Measurements from ENCODE around the gene PPP6R2.

The PPP6R2 gene

DNA sequence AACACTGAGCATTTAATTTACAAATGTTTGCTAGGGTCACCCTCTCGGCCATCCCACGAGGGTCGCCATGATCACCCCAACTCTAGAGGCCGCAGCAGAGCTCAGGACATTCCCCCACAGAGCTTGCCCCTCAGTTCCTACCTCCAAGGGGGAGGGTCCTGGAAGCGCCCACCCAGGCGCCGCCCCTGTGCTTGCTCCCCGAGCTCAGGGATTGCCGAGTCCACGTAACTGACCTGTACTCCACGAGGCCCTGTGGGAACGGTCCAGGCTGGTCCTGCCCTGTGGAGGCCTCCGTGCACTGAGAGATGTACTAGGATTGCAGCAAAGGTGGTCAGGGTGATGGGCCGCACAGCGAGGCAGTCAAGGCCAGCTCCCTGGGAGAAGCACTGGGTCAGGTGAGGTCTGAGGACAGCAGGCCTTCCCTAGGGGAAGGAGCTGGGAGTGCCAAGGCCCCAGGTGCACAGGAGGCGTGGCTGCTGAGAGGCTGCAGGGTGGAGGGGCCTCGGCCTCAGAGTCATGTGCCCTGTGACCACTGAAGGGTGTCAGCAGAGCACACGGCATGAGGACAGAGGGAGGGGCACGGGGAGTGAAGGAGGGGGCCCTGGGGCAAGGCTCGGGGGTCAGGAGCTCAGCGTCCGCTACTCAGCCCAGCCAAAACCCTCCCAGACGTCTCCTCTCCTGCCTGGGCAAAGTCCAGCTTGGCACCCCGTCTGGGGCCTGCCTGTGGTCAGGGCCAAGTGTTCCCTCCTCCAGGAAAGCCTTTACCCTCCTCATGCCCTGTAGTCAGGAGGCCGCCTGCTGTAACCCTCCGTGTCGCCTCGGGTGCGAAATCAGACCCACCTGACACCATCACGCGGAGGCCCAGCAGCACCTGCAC lies 141.1 kb downstream of the PPP6R2 start:
- Mint-ChIP-seq H3K36me3 (ENCODE audit: insufficient read depth) (peaks cover 3% of the 10 kb centered on the region), H3K4me1 (ENCODE audit: low read depth in 2 of 2) (peaks cover 0 to 6% of the 10 kb centered on the region in 2 donors), H3K27ac (no peak overlapping the region), H3K27me3 (peaks cover 6 to 28% of the 10 kb centered on the region in 2 donors), H3K9me3 (no peaks in the 10 kb centered on the region), H3K4me3 (no peak overlapping the region)
- no peak for ATAC-seq (replicated peaks)
- no peak for DNase-seq

DNA sequence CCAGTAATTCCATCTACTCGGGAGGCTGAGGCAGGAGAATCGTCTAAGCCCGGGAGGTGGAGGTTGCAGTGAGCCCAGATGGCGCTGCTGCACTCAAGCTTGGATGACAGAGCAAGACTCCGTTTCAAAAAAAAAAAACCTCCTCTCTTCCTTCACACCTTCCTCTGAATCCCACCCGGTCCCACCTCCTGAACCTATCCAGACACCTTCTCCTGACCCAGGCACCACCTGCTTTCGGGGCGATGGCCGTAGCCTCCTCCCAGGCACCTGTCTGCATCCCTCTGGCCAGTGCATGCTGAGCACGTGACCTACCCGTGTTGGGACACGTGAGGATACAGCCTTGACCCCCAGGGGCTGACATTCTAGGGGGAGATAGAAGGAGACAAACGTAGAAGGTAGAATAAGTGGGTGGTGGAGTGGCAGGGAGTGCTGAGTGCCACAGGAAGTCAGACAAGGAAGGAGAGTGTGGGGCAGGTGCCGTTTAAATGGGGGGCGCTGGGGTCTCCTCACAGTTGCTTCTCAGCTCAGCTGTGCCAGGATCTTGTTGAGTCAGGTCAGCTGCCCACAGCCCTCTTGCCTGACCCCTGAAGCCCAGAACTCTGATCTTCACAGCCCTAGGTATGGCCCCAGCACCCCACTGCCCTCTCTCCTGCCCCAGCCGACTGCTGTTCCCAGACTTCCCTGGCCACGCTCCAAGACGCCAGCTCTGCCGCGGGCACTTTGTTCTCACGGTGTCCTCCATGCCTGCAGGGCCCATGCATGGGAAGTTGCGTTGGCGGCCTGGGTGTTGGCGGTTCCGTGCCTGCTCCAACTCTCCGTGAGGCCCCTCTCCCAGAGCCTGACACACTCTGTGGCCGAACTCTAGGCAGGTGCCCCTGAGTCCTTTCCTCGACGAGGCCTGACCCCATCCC lies 142.3 kb downstream of the PPP6R2 start:
- Mint-ChIP-seq H3K9me3 (no peaks in the 10 kb centered on the region), H3K27me3 (peaks cover 6 to 23% of the 10 kb centered on the region in 2 donors), H3K4me3 (no peak overlapping the region), H3K4me1 (ENCODE audit: low read depth in 2 of 2) (peaks cover 0 to 2% of the 10 kb centered on the region in 2 donors), H3K36me3 (ENCODE audit: insufficient read depth) (peaks cover 3% of the 10 kb centered on the region), H3K27ac (no peak overlapping the region)
- ATAC-seq (replicated peaks) (no peak), DNase-seq (no peak)

DNA sequence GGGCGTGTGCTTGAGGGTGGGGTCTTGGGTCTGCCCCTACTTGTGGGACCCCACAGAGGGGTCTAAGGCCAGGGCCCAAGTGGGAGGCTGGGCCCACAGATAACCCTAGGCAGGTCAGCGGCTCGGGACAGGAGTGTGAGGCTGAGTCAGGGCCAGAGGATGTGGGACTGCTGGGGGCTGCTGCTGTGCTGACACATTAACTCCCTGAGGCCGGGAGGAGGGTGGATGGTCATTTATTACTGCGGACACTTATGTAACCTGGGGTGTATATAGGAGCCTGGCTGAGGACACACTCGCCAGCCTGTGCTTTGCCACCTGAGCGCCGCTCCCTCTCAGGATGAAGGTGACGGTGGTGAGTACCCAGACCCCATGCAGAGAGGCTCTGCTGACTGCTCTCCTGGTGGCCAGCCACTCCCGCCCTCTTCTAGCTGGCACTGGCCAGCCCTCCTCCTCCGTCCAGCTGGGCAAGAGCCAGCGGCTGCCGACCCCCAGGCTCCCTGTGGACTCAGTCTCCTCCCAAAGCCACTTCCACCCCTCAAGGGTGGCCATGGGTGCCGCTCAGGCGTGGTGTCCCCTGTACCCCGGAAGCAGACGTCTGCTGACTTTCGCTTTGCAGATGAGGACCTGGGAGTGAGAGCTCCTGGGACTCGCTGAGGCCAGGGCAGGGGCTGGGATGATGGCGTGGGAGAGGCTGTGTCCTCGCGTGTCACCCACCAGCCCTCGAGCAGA lies 143.6 kb downstream of the PPP6R2 start, which contains the start of gene MIOX:
MIOX (plus strand) TSS at position 299 of the 729 bp plus-strand sequence; CDS start at position 338, 39 bp downstream.
- peaks cover 3% of the 10 kb centered on the region for H3K36me3 Mint-ChIP-seq (ENCODE audit: insufficient read depth)
- H3K4me3 Mint-ChIP-seq, result peak within 1 kb of the TSS in 1 of 2 donors; percentile 13
- peaks cover 6 to 23% of the 10 kb centered on the region in 2 donors for H3K27me3 Mint-ChIP-seq
- no peak for DNase-seq
- no peak for ATAC-seq (replicated peaks)
- H3K27ac Mint-ChIP-seq, result peak within 1 kb of the TSS in 1 of 2 donors; percentile 28
- no peaks in the 10 kb centered on the region for H3K9me3 Mint-ChIP-seq
- H3K4me1 Mint-ChIP-seq (ENCODE audit: low read depth in 2 of 2), result peaks cover 0 to 5% of the 10 kb centered on the region in 2 donors

DNA sequence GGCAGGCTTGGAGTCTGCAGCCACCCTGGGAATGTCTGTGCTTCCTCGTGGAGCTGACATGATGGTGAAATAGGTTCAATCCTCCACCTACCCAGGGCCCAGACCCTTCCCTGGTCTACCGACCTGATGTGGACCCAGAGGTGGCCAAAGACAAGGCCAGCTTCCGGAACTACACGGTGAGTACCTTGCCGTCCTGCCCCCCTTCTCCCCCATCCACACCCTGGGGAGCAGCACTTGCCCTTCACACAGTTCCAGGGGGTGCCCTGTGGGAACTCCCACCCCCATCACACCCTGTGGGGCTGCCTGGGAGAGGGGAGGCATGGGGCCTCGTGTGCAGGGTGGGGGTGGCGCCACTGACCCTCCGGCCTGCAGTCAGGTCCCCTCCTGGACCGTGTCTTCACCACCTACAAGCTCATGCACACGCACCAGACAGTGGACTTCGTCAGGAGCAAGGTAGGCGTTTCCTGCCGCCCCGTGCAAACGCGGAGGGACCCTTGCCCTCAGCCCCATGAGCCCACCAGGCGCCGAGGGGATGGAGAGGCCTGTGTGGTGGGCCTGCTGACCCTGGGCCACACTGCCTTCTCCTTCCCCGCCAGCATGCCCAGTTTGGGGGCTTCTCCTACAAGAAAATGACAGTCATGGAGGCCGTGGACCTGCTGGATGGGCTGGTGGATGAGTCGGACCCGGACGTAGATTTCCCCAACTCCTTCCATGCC lies 144.3 kb downstream of the PPP6R2 start:
- ATAC-seq (replicated peaks) (no peak), DNase-seq (no peak)
- no peak overlapping the region for H3K4me3 Mint-ChIP-seq
- no peaks in the 10 kb centered on the region for H3K9me3 Mint-ChIP-seq
- H3K4me1 Mint-ChIP-seq (ENCODE audit: low read depth in 2 of 2), result peaks cover 0 to 3% of the 10 kb centered on the region in 2 donors
- H3K27ac Mint-ChIP-seq, result no peak overlapping the region
- H3K36me3 Mint-ChIP-seq (ENCODE audit: insufficient read depth), result peaks cover 3% of the 10 kb centered on the region
- peaks cover 6 to 23% of the 10 kb centered on the region in 2 donors for H3K27me3 Mint-ChIP-seq

DNA sequence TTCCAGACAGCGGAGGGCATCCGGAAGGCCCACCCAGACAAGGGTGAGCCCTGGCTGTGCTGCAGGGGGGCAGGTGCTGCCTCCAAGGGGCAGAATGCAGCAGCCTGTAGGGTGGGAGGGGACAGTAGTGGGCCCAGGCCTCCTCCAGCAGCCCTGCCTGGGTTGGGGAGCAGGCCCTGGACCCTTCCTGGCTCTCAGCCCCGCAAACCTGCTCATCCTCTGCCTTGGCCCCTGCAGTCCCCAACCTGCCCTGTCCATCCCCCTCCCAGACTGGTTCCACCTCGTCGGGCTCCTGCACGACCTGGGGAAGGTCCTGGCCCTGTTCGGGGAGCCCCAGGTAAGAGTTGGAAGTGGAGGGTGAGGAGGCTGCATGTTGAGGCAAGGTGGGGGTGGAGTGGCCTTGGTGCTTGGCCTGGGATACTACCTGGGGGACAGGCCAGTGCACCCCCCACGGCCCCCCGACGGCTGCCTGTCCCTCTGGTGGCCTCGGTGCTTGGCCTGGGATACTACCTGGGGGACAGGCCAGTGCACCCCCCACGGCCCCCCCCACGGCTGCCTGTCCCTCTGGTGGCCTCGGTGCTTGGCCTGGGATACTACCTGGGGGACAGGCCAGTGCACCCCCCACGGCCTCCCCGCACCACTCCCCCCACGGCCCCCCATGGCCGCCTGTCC lies 145.0 kb downstream of the PPP6R2 start:
- Mint-ChIP-seq H3K27me3 (peaks cover 6 to 23% of the 10 kb centered on the region in 2 donors), H3K27ac (no peak overlapping the region), H3K4me1 (ENCODE audit: low read depth in 2 of 2) (peaks cover 0 to 3% of the 10 kb centered on the region in 2 donors), H3K4me3 (no peak overlapping the region), H3K9me3 (no peaks in the 10 kb centered on the region), H3K36me3 (ENCODE audit: insufficient read depth) (no peaks in the 10 kb centered on the region)
- DNase-seq, result no peak
- ATAC-seq (replicated peaks), result no peak

DNA sequence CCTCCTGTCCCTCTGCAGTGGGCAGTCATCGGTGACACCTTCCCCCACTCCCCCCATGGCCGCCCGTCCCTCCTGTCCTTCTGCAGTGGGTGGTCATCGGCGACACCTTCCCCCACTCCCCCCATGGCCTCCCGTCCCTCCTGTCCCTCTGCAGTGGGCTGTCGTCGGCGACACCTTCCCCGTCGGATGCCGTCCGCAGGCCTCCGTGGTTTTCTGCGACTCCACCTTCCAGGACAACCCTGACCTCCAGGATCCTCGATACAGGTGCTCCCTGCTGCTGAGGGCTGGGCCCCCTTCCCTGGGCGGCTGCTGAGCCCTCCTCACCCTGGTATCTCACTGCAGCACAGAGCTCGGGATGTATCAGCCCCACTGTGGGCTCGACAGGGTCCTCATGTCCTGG lies 145.8 kb downstream of the PPP6R2 start:
- no peak for ATAC-seq (replicated peaks)
- Mint-ChIP-seq H3K9me3 (no peaks in the 10 kb centered on the region), H3K27ac (no peak overlapping the region), H3K4me1 (ENCODE audit: low read depth in 2 of 2) (peaks cover 0 to 3% of the 10 kb centered on the region in 2 donors), H3K27me3 (peaks cover 6 to 23% of the 10 kb centered on the region in 2 donors), H3K36me3 (ENCODE audit: insufficient read depth) (no peaks in the 10 kb centered on the region), H3K4me3 (no peak overlapping the region)
- DNase-seq, result no peak

DNA sequence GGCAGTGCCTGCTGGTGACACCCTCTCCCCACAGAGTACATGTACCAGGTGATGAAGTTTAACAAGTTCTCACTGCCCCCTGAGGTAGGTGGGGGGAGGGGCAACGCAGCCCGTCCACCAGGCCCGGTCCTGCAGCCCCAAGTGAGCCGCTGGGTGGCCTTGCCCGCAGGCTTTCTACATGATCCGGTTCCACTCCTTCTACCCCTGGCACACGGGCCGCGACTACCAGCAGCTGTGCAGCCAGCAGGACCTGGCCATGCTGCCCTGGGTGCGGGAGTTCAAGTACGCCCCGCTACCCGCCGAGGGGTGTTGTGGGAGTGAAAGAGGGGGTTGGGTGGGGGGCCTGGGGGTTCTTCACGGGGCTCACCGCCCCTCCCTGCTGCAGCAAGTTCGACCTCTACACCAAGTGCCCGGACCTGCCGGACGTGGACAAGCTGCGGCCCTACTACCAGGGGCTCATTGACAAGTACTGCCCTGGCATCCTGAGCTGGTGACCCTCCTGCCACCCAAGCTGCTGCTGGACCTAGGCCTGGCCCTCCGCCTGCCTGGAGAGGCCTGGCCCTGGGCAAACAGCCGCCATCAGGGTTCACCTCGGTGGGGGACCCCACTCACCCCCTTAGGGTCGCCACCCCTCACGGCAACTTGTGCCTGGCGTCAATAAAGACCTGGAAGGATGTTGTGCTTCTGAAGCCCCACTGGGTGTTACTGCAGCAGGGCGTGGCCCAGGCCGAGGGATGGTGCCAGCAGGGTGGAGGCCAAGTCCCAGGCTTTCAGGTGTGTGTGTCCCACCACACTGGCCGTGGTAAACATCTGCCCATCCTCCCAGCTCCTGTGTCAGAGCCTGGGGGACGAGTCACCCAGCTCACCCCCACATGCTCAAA lies 146.5 kb downstream of the PPP6R2 start:
- H3K27me3 Mint-ChIP-seq, result peaks cover 6 to 23% of the 10 kb centered on the region in 2 donors
- no peaks in the 10 kb centered on the region for H3K9me3 Mint-ChIP-seq
- H3K4me1 Mint-ChIP-seq (ENCODE audit: low read depth in 2 of 2), result peaks cover 0 to 3% of the 10 kb centered on the region in 2 donors
- H3K4me3 Mint-ChIP-seq, result no peak overlapping the region
- no peaks in the 10 kb centered on the region for H3K36me3 Mint-ChIP-seq (ENCODE audit: insufficient read depth)
- no peak for DNase-seq
- no peak for ATAC-seq (replicated peaks)
- no peak overlapping the region for H3K27ac Mint-ChIP-seq

DNA sequence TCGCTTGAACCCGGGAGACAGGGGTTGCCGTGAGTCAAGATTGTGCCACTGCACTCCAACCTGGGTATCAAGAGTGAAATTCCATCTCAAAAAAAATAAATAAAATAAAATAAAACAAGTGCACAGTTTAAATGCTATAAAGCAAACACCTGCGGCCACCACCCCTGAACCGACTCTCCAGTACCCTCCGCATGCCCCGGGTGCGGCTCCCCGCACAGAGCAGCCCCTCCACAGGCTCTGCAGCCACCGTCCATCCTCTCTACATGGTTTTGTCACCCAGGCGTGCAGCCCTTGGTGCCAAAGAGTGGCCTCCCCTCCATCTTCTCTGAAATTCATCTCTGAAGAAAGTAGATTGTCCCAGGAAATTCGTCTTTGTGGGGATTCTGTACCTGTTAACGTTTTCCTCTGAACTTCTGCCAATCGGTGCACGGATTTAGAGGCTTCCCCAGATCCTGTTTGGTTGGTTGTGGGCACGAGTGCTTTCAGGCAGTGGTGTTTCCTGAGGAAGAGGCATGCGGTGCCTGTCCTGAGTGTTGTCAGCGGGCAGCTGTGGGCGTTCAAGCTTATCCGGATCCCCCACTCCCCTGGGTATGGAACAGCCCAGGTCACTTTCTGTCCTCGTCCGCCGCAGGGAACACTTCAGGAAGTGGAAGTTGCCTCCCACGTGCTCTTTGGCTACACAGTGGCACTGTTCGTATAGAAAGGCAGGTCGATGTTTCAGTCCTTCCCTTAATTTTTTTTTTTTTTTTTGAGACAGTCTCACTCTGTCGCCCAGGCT lies 147.6 kb downstream of the PPP6R2 start:
- Mint-ChIP-seq H3K4me3 (peak overlapping the region in 1 of 2 donors; percentile 10), H3K4me1 (ENCODE audit: low read depth in 2 of 2) (peaks cover 0 to 3% of the 10 kb centered on the region in 2 donors), H3K36me3 (ENCODE audit: insufficient read depth) (no peaks in the 10 kb centered on the region), H3K27ac (no peak overlapping the region), H3K9me3 (no peaks in the 10 kb centered on the region), H3K27me3 (peaks cover 6 to 18% of the 10 kb centered on the region in 2 donors)
- ATAC-seq (replicated peaks) (no peak), DNase-seq (no peak)

Data from effector memory CD8-positive, alpha-beta T cell (primary cell).